ENCODE results near the gene SNX13. TPM values are rescaled to one million over a fixed set of nuclear protein-coding genes. Genes with fewer than 3 reads are reported as not detected.
"Not testable (repeated sequence)": the region's sequence is repeated elsewhere in the genome, so short reads cannot be mapped to it uniquely, and the experiment has no call there.

The SNX13 gene
- total and polyA plus RNA-seq, 2 donors (not counting 3 experiments of a cell fraction or from before 2014, with no cell fraction given) = 6.1 to 28.5 TPM

- H3K36me3 ChIP-seq (ENCODE audit: control insufficient read depth in 2 of 2, extremely low read depth in 1 of 2, insufficient read depth in 2 of 2, low read length in 2 of 2) = no peaks in the 10 kb centered on the region
- dilution Hi-C loops (cut with MboI; ENCODE audit: extremely low pct_ligation_motif_present, low sequenced_read_pairs) (no loop called here), intact Hi-C loops (cut with micrococcal nuclease) (no loop called here)
- FAIRE-seq = no peak
- CTCF ChIA-PET = no interaction called here
- no peaks in the 10 kb centered on the region for H3K27me3 ChIP-seq (ENCODE audit: control insufficient read depth in 2 of 2, insufficient read depth in 2 of 2, low read length in 2 of 2)
- peaks cover 50% of the 10 kb centered on the region for H3K79me2 ChIP-seq (ENCODE audit: control insufficient read depth, insufficient read depth, low read length)
- no TSS peak for BruUV-seq (replicated peaks)
- no peak overlapping the region for H3K9ac ChIP-seq (replicated peaks; ENCODE audit: extremely low read depth, insufficient read depth, low read length)
- no peaks in the 10 kb centered on the region for H3K9me3 ChIP-seq (replicated peaks; ENCODE audit: control insufficient read depth, insufficient read depth, low read length)
- H3K27ac ChIP-seq (ENCODE audit: insufficient read depth, low read depth, low read length) = no peak overlapping the region
- no peak overlapping the region for H3K4me2 ChIP-seq (ENCODE audit: insufficient read depth, low read length)
- no peak overlapping the region for H2AFZ ChIP-seq (ENCODE audit: low read depth, low read length)
- TF ChIP-seq JUN (IDR thresholded peaks at IDR 0.05; ENCODE audit: borderline replicate concordance, insufficient read depth, insufficient read length, low read depth) (no peak), GATA2 (IDR thresholded peaks at IDR 0.05; ENCODE audit: insufficient read depth, insufficient read length, low read depth, low read length) (no peak), MYC (IDR thresholded peaks at IDR 0.05; ENCODE audit: low read depth, low read length) (no peak), FOS (IDR thresholded peaks at IDR 0.05; ENCODE audit: borderline replicate concordance, insufficient read depth, low read length) (no peak), EZH2 (IDR thresholded peaks at IDR 0.05; ENCODE audit: borderline replicate concordance, low read depth, low read length, severe bottlenecking) (no peak), POLR2AphosphoS5 (IDR thresholded peaks at IDR 0.05; ENCODE audit: insufficient read depth, low read depth, low read length) (no peak), POLR2A (IDR thresholded peaks at IDR 0.05; ENCODE audit: low read depth, low read length) (no peak), CTCF (IDR thresholded peaks at IDR 0.05; ENCODE audit: extremely low read depth in 1 of 2, insufficient read depth in 1 of 2, low read depth in 1 of 2, low read length in 2 of 2) (no peak), MAX (IDR thresholded peaks at IDR 0.05; ENCODE audit: insufficient read depth, insufficient read length) (no peak)
- H3K4me1 ChIP-seq (ENCODE audit: control insufficient read depth, extremely low read depth, insufficient read depth, low read length) = peaks cover 4% of the 10 kb centered on the region
- DNase-seq (ENCODE audit: low read depth, low spot score) = no peak
- H3K9me1 ChIP-seq (replicated peaks; ENCODE audit: control insufficient read depth, extremely low read depth, insufficient read depth, low read length) = no peaks in the 10 kb centered on the region
- no peak overlapping the region for H3K4me3 ChIP-seq (replicated peaks in 1 of 3; ENCODE audit: insufficient read depth in 1 of 3, low read depth in 1 of 3, low read length in 3 of 3)
- H4K20me1 ChIP-seq (replicated peaks; ENCODE audit: control insufficient read depth, extremely low read depth, insufficient read depth, low read length) = no peaks in the 10 kb centered on the region
- POLR2A ChIA-PET = no interaction called here
These were observed 29.9 kb downstream of the SNX13 start for GRCh38 chr7:17910377-17910776.

- DNase-seq (ENCODE audit: low read depth, low spot score); H3K9ac ChIP-seq (replicated peaks; ENCODE audit: extremely low read depth, insufficient read depth, low read length); H3K9me1 ChIP-seq (replicated peaks; ENCODE audit: control insufficient read depth, extremely low read depth, insufficient read depth, low read length); POLR2A ChIA-PET; BruUV-seq (replicated peaks); intact Hi-C loops (cut with micrococcal nuclease); H3K36me3 ChIP-seq (ENCODE audit: control insufficient read depth in 2 of 2, extremely low read depth in 1 of 2, insufficient read depth in 2 of 2, low read length in 2 of 2); FAIRE-seq; H3K27ac ChIP-seq (ENCODE audit: insufficient read depth, low read depth, low read length); H2AFZ ChIP-seq (ENCODE audit: low read depth, low read length); H3K4me2 ChIP-seq (ENCODE audit: insufficient read depth, low read length); H3K4me1 ChIP-seq (ENCODE audit: control insufficient read depth, extremely low read depth, insufficient read depth, low read length); H3K4me3 ChIP-seq (replicated peaks in 1 of 3; ENCODE audit: insufficient read depth in 1 of 3, low read depth in 1 of 3, low read length in 3 of 3); dilution Hi-C loops (cut with MboI; ENCODE audit: extremely low pct_ligation_motif_present, low sequenced_read_pairs); H4K20me1 ChIP-seq (replicated peaks; ENCODE audit: control insufficient read depth, extremely low read depth, insufficient read depth, low read length); H3K9me3 ChIP-seq (replicated peaks; ENCODE audit: control insufficient read depth, insufficient read depth, low read length); CTCF ChIA-PET; H3K27me3 ChIP-seq (ENCODE audit: control insufficient read depth in 2 of 2, insufficient read depth in 2 of 2, low read length in 2 of 2): not testable (repeated sequence)
- peaks cover 47% of the 10 kb centered on the region for H3K79me2 ChIP-seq (ENCODE audit: control insufficient read depth, insufficient read depth, low read length)
These were observed 31.0 kb downstream of the SNX13 start for GRCh38 chr7:17909310-17909709.
